ENCODE data around the gene INSYN2A. TPM values are rescaled to one million over a fixed set of nuclear protein-coding genes. Genes with fewer than 3 reads are reported as not detected.

INSYN2A gene
- polyA plus RNA-seq, 3 donors = not detected

- Histone ChIP-seq H3K27ac (ENCODE audit: low read depth in 1 of 2, low read length in 2 of 2) (no peak overlapping the region), H3K4me2 (replicated peaks; ENCODE audit: extremely low read depth, low read length, poor library complexity, severe bottlenecking) (no peak overlapping the region), H3K4me3 (replicated peaks in 1 of 3; ENCODE audit: low read depth in 2 of 3, low read length in 3 of 3) (no peak overlapping the region), H3K9me3 (replicated peaks in 1 of 2; ENCODE audit: control insufficient read depth in 1 of 2, insufficient read depth in 1 of 2, low read length in 2 of 2) (peaks cover 0 to 2% of the 10 kb centered on the region in 2 donors), H3K36me3 (replicated peaks in 1 of 2; ENCODE audit: control insufficient read depth in 1 of 2, insufficient read depth in 2 of 2, low read length in 2 of 2) (no peaks in the 10 kb centered on the region), H2AFZ (ENCODE audit: insufficient read depth, low read depth, low read length, poor library complexity, severe bottlenecking) (no peak overlapping the region), H3K27me3 (ENCODE audit: control insufficient read depth in 2 of 2, insufficient read depth in 2 of 2, low read length in 2 of 2) (no peaks in the 10 kb centered on the region), H4K20me1 (ENCODE audit: insufficient read depth, low read length) (no peaks in the 10 kb centered on the region), H3K79me2 (ENCODE audit: insufficient read depth, low read length) (no peaks in the 10 kb centered on the region), H3K9ac (ENCODE audit: insufficient read depth, low read length, poor library complexity, severe bottlenecking) (no peak overlapping the region), H3K4me1 (ENCODE audit: control insufficient read depth in 1 of 2, insufficient read depth in 2 of 2, low read length in 2 of 2) (no peaks in the 10 kb centered on the region)
- peaks cover 2 to 7% (median 4%) of the 10 kb centered on the region in 7 donors for H3K9me3 Mint-ChIP-seq
- H3K27ac Mint-ChIP-seq = no peak overlapping the region
- WGBS (ENCODE audit: insufficient coverage) = 90% methylated on average over 2 of the region's 5 CpGs
- H3K36me3 Mint-ChIP-seq = no peaks in the 10 kb centered on the region
- H3K27me3 Mint-ChIP-seq (ENCODE audit: low read depth in 3 of 3) = no peaks in the 10 kb centered on the region
- DNase-seq = no peak
- H3K4me1 Mint-ChIP-seq = no peaks in the 10 kb centered on the region
- H3K4me3 Mint-ChIP-seq = no peak overlapping the region
- TF ChIP-seq CTCF (IDR thresholded peaks at IDR 0.05) = no peak
- intact Hi-C loops (cut with micrococcal nuclease) = no loop called here
Observed at GRCh38 chr10:127216274-127216673, 19.9 kb upstream of the INSYN2A start.

DNA sequence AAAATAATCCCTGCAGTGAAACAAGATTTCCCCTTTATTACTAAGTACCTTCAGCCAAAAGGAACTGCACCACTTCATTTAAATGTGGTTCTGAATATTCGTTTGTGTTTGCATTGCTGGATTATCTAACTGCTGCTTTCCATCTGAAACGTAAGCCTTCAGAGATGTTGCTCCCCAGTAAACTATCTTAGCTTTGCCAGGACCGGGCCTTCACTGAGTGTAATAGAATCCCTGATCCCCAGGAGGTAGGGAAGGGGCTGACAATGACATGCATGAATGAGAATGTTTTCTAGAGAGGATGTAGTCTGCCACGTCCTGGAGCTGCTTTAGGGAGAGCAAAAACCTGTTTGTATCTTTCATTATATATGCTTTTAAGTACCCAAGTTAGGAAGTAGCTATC, 19.5 kb upstream of the INSYN2A start:
- Histone ChIP-seq H4K20me1 (ENCODE audit: insufficient read depth, low read length) (no peaks in the 10 kb centered on the region), H3K4me2 (replicated peaks; ENCODE audit: extremely low read depth, low read length, poor library complexity, severe bottlenecking) (no peak overlapping the region), H3K4me1 (ENCODE audit: control insufficient read depth in 1 of 2, insufficient read depth in 2 of 2, low read length in 2 of 2) (no peaks in the 10 kb centered on the region), H3K9ac (ENCODE audit: insufficient read depth, low read length, poor library complexity, severe bottlenecking) (no peak overlapping the region), H3K27ac (ENCODE audit: low read depth in 1 of 2, low read length in 2 of 2) (no peak overlapping the region), H3K9me3 (replicated peaks in 1 of 2; ENCODE audit: control insufficient read depth in 1 of 2, insufficient read depth in 1 of 2, low read length in 2 of 2) (peaks cover 0 to 2% of the 10 kb centered on the region in 2 donors), H3K36me3 (replicated peaks in 1 of 2; ENCODE audit: control insufficient read depth in 1 of 2, insufficient read depth in 2 of 2, low read length in 2 of 2) (no peaks in the 10 kb centered on the region), H3K79me2 (ENCODE audit: insufficient read depth, low read length) (no peaks in the 10 kb centered on the region), H2AFZ (ENCODE audit: insufficient read depth, low read depth, low read length, poor library complexity, severe bottlenecking) (no peak overlapping the region), H3K27me3 (ENCODE audit: control insufficient read depth in 2 of 2, insufficient read depth in 2 of 2, low read length in 2 of 2) (no peaks in the 10 kb centered on the region), H3K4me3 (replicated peaks in 1 of 3; ENCODE audit: low read depth in 2 of 3, low read length in 3 of 3) (no peak overlapping the region)
- Mint-ChIP-seq H3K9me3 (peaks cover 2 to 7% (median 4%) of the 10 kb centered on the region in 7 donors), H3K36me3 (no peaks in the 10 kb centered on the region), H3K27ac (no peak overlapping the region), H3K27me3 (ENCODE audit: low read depth in 3 of 3) (no peaks in the 10 kb centered on the region), H3K4me3 (no peak overlapping the region), H3K4me1 (no peaks in the 10 kb centered on the region)
- no CpG with 5 or more reads among the region's 4 CpGs for WGBS (ENCODE audit: insufficient coverage)
- intact Hi-C loops (cut with micrococcal nuclease) = no loop called here
- TF ChIP-seq CTCF (IDR thresholded peaks at IDR 0.05) = no peak
- no peak for DNase-seq
